Right lobe of liver (tissue), 4 donors: ENCODE results near the gene JMJD8.

Experiments used
- POLR2A ChIP-seq: fragments of 450-650 bp; IDR thresholded peaks from one replicate; pipeline ENCODE4 v1.6.1; 2017; ENCODE audit warnings: antibody characterized with exemption, mild to moderate bottlenecking
- TF ChIP-seq, protein P1 (sequence below), 4 donors: fragments of 200-600 bp in 3 of 4; fragments of 450-650 bp in 1 of 4; IDR thresholded peaks; one replicate each; pipeline versions ENCODE4 v1.5.1 to v1.8.0; 2016 to 2022; ENCODE audit warnings: antibody characterized with exemption in 4 of 4, mild to moderate bottlenecking in 2 of 4
- donor health status: DM: no; HTN: no; CAD: no.
- donor health status: DM: no; HTN: no; CAD: no.
- donor health status: DM: no; HTN: yes; CAD: no.

- TF ChIP-seq, protein P1, sequence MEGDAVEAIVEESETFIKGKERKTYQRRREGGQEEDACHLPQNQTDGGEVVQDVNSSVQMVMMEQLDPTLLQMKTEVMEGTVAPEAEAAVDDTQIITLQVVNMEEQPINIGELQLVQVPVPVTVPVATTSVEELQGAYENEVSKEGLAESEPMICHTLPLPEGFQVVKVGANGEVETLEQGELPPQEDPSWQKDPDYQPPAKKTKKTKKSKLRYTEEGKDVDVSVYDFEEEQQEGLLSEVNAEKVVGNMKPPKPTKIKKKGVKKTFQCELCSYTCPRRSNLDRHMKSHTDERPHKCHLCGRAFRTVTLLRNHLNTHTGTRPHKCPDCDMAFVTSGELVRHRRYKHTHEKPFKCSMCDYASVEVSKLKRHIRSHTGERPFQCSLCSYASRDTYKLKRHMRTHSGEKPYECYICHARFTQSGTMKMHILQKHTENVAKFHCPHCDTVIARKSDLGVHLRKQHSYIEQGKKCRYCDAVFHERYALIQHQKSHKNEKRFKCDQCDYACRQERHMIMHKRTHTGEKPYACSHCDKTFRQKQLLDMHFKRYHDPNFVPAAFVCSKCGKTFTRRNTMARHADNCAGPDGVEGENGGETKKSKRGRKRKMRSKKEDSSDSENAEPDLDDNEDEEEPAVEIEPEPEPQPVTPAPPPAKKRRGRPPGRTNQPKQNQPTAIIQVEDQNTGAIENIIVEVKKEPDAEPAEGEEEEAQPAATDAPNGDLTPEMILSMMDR (IDR thresholded peaks at IDR 0.05) = no peak
- no peak for TF ChIP-seq POLR2A
These were observed 41.5 kb upstream of the JMJD8 start for GRCh38 chr16:725463-726187.
